Astrocyte (in vitro differentiated cells and primary cell): ENCODE measurements around the gene IGSF22.

Source experiments
- EZH2 ChIP-seq: IDR thresholded peaks from 2 replicates; pipeline ENCODE4 v1.6.1; 2012; ENCODE audit warnings: mild to moderate bottlenecking, low read length, inconsistent platforms; ENCODE audit not compliant: insufficient read depth
- TF ChIP-seq, protein P1 (sequence below): IDR thresholded peaks from 2 replicates; pipeline ENCODE4 v1.5.1; 2011; ENCODE audit warnings: low read depth, mild to moderate bottlenecking, inconsistent platforms, low read length, moderate library complexity; ENCODE audit not compliant: insufficient read depth

DNA sequence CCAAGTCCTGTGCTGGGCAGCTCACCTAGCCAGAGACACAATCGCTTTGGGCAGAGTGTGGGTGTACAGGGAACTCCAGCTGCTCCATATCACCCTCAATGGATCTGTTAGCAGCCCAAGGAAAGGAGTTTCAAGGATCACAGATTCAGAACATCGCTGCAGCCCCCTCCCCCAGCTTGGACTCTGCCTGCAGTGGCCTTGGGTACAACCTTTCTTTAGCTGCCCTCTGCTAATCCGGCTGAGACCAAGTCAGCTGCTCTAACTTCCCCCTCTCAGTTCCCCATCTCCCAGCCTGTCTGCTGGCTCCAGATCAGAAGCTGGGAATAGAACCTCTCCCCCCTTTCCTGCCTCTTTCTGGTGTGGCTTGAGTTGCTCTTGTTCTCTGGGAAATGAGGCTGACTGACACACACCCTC lies 26.1 kb downstream of the IGSF22 start:
- TF ChIP-seq, protein P1, sequence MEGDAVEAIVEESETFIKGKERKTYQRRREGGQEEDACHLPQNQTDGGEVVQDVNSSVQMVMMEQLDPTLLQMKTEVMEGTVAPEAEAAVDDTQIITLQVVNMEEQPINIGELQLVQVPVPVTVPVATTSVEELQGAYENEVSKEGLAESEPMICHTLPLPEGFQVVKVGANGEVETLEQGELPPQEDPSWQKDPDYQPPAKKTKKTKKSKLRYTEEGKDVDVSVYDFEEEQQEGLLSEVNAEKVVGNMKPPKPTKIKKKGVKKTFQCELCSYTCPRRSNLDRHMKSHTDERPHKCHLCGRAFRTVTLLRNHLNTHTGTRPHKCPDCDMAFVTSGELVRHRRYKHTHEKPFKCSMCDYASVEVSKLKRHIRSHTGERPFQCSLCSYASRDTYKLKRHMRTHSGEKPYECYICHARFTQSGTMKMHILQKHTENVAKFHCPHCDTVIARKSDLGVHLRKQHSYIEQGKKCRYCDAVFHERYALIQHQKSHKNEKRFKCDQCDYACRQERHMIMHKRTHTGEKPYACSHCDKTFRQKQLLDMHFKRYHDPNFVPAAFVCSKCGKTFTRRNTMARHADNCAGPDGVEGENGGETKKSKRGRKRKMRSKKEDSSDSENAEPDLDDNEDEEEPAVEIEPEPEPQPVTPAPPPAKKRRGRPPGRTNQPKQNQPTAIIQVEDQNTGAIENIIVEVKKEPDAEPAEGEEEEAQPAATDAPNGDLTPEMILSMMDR, result no peak
- no peak for TF ChIP-seq EZH2
